Measurements from ENCODE around the gene TBCA. TPM values are rescaled to one million over a fixed set of nuclear protein-coding genes. Genes with fewer than 3 reads are reported as not detected.
A peak's percentile ranks its signal among the peaks of the same experiment; 100 is the strongest.

TBCA gene
- polyA plus RNA-seq, 1 of the 3 experiments (the other 2 are of a cell fraction), result 199 TPM

- H3K4me2 ChIP-seq, result peak overlapping the region; percentile 84
- H3K79me2 ChIP-seq (ENCODE audit: insufficient read depth), result peaks cover 71% of the 10 kb centered on the region
- no peak overlapping the region for H3K9ac ChIP-seq
- H3K36me3 ChIP-seq (replicated peaks in 1 of 2; ENCODE audit: control insufficient read depth in 1 of 2, insufficient read depth in 2 of 2, low read length in 1 of 2), result peaks cover 24 to 37% of the 10 kb centered on the region in 2 experiments
- DNase-seq, result no peak
- POLR2A ChIA-PET, result no interaction called here
- H3K27ac ChIP-seq (ENCODE audit: low read depth in 2 of 2, low read length in 1 of 2), result no peak overlapping the region
- no peaks in the 10 kb centered on the region for H3K27me3 ChIP-seq (ENCODE audit: insufficient read depth)
- peaks cover 5% of the 10 kb centered on the region for H3F3A ChIP-seq (replicated peaks; ENCODE audit: insufficient read depth)
- H2AFZ ChIP-seq (ENCODE audit: low read depth), result no peak overlapping the region
- H3K4me1 ChIP-seq (ENCODE audit: control insufficient read depth in 1 of 2, insufficient read depth in 2 of 2, low read depth in 1 of 2, low read length in 1 of 2), result peaks cover 0 to 14% of the 10 kb centered on the region in 2 experiments; a peak in 3 of 4 replicates
- WGBS (ENCODE audit: low lambda C conversion rate), result 82% methylated on average over 3 of the region's 3 CpGs
- peaks cover 67% of the 10 kb centered on the region for H4K20me1 ChIP-seq (ENCODE audit: insufficient read depth)
- H3K4me3 ChIP-seq (ENCODE audit: low read depth in 2 of 2, low read length in 1 of 2), result peak overlapping the region in 1 of 2 experiments; percentile 65; a peak in 1 of 4 replicates
- CTCF ChIA-PET, result interaction anchor here (1.5 kb wide), 1 partner anchor 57 kb away, joined by 3 read pairs; no protein-coding TSS in a partner anchor
- no peak for TF ChIP-seq CHD2 (IDR thresholded peaks at IDR 0.05; ENCODE audit: low read length, partially characterized antibody)
- TF ChIP-seq IRF3 (IDR thresholded peaks at IDR 0.05; ENCODE audit: low read depth, low read length), result no peak
- no peak for TF ChIP-seq POLR2AphosphoS5 (IDR thresholded peaks at IDR 0.05; ENCODE audit: low read depth, low read length)
- no peak for TF ChIP-seq PBX3 (IDR thresholded peaks at IDR 0.05)
- no peak for TF ChIP-seq RCOR1 (IDR thresholded peaks at IDR 0.05; ENCODE audit: low read length)
- TF ChIP-seq FOXJ3 (CRISPR knock-in tag; IDR thresholded peaks at IDR 0.05), result no peak
- no peak for TF ChIP-seq NRF1 (IDR thresholded peaks at IDR 0.05; ENCODE audit: low read depth, low read length)
- no peak for TF ChIP-seq EZH2phosphoT487 (IDR thresholded peaks at IDR 0.05; ENCODE audit: borderline replicate concordance, low read depth)
- no peak for TF ChIP-seq ZBTB33 (IDR thresholded peaks at IDR 0.05; ENCODE audit: borderline replicate concordance, low read depth)
- no peak for TF ChIP-seq REST (IDR thresholded peaks at IDR 0.05; ENCODE audit: low read depth, low read length)
- TF ChIP-seq GATA2 (CRISPR knock-in tag; IDR thresholded peaks at IDR 0.05), result no peak
- TF ChIP-seq RXRA (IDR thresholded peaks at IDR 0.05; ENCODE audit: borderline replicate concordance, low read depth), result no peak
- no peak for TF ChIP-seq RFX5 (IDR thresholded peaks at IDR 0.05; ENCODE audit: low read length)
- no peak for TF ChIP-seq CTCF (IDR thresholded peaks at IDR 0.05)
- no peak for TF ChIP-seq TEAD4 (IDR thresholded peaks at IDR 0.05; ENCODE audit: borderline replicate concordance, insufficient read depth)
- TF ChIP-seq SIN3A (IDR thresholded peaks at IDR 0.05; ENCODE audit: borderline replicate concordance, low read depth, low read length), result no peak
- TF ChIP-seq TCF12 (IDR thresholded peaks at IDR 0.05), result no peak
- no peak for TF ChIP-seq TAF1 (IDR thresholded peaks at IDR 0.05; ENCODE audit: borderline replicate concordance, low read depth, low read length)
- no peak for TF ChIP-seq FOXM1 (IDR thresholded peaks at IDR 0.05; ENCODE audit: low read depth)
- no peak for TF ChIP-seq RAD21 (IDR thresholded peaks at IDR 0.05; ENCODE audit: low read length)
- no peaks in the 10 kb centered on the region for H3K9me3 ChIP-seq
- no peaks in the 10 kb centered on the region for H3K9me2 ChIP-seq
Measured at GRCh38 chr5:77773734-77774280, 2.3 kb downstream of the TBCA start.
